Measurements from ENCODE around the gene RNF8. TPM values are rescaled to one million over a fixed set of nuclear protein-coding genes. Genes with fewer than 3 reads are reported as not detected.

Gene RNF8
- polyA plus RNA-seq, 3 donors = 4.2 to 4.9 (median 4.7) TPM

- Histone ChIP-seq H3K4me2 (replicated peaks; ENCODE audit: extremely low read depth, low read length, poor library complexity, severe bottlenecking) (no peak overlapping the region), H3K9me3 (replicated peaks in 1 of 2; ENCODE audit: control insufficient read depth in 1 of 2, insufficient read depth in 1 of 2, low read length in 2 of 2) (no peaks in the 10 kb centered on the region), H2AFZ (ENCODE audit: insufficient read depth, low read depth, low read length, poor library complexity, severe bottlenecking) (no peak overlapping the region), H3K27me3 (ENCODE audit: control insufficient read depth in 2 of 2, insufficient read depth in 2 of 2, low read length in 2 of 2) (no peaks in the 10 kb centered on the region), H4K20me1 (ENCODE audit: insufficient read depth, low read length) (no peaks in the 10 kb centered on the region), H3K4me3 (replicated peaks in 1 of 3; ENCODE audit: low read depth in 2 of 3, low read length in 3 of 3) (no peak overlapping the region), H3K79me2 (ENCODE audit: insufficient read depth, low read length) (no peaks in the 10 kb centered on the region), H3K4me1 (ENCODE audit: control insufficient read depth in 1 of 2, insufficient read depth in 2 of 2, low read length in 2 of 2) (peaks cover 12 to 14% of the 10 kb centered on the region in 2 donors), H3K36me3 (replicated peaks in 1 of 2; ENCODE audit: control insufficient read depth in 1 of 2, insufficient read depth in 2 of 2, low read length in 2 of 2) (peaks cover 37 to 72% of the 10 kb centered on the region in 2 donors), H3K27ac (ENCODE audit: low read depth in 1 of 2, low read length in 2 of 2) (no peak overlapping the region), H3K9ac (ENCODE audit: insufficient read depth, low read length, poor library complexity, severe bottlenecking) (no peak overlapping the region)
- no peak for DNase-seq
- Mint-ChIP-seq H3K4me3 (no peak overlapping the region), H3K36me3 (peaks cover 59 to 72% of the 10 kb centered on the region in 2 donors), H3K4me1 (peaks cover 17% of the 10 kb centered on the region), H3K27ac (no peak overlapping the region), H3K27me3 (ENCODE audit: low read depth in 3 of 3) (no peaks in the 10 kb centered on the region), H3K9me3 (no peaks in the 10 kb centered on the region)
- no peak for TF ChIP-seq CTCF (IDR thresholded peaks at IDR 0.05)
- no CpG with 5 or more reads among the region's 1 CpG for WGBS (ENCODE audit: insufficient coverage)
- intact Hi-C loops (cut with micrococcal nuclease) = no loop called here
These were observed 18.3 kb downstream of the RNF8 start for GRCh38 chr6:37372116-37372515.

- no peak overlapping the region for H2AFZ ChIP-seq (ENCODE audit: insufficient read depth, low read depth, low read length, poor library complexity, severe bottlenecking)
- H3K4me1 Mint-ChIP-seq = peaks cover 6% of the 10 kb centered on the region
- no peaks in the 10 kb centered on the region for H3K9me3 ChIP-seq (replicated peaks in 1 of 2; ENCODE audit: control insufficient read depth in 1 of 2, insufficient read depth in 1 of 2, low read length in 2 of 2)
- H3K36me3 Mint-ChIP-seq = peaks cover 69 to 85% of the 10 kb centered on the region in 2 donors
- no peaks in the 10 kb centered on the region for H3K79me2 ChIP-seq (ENCODE audit: insufficient read depth, low read length)
- peaks cover 43 to 87% of the 10 kb centered on the region in 2 donors for H3K36me3 ChIP-seq (replicated peaks in 1 of 2; ENCODE audit: control insufficient read depth in 1 of 2, insufficient read depth in 2 of 2, low read length in 2 of 2)
- no peak for DNase-seq
- no peak overlapping the region for H3K4me2 ChIP-seq (replicated peaks; ENCODE audit: extremely low read depth, low read length, poor library complexity, severe bottlenecking)
- H4K20me1 ChIP-seq (ENCODE audit: insufficient read depth, low read length) = no peaks in the 10 kb centered on the region
- TF ChIP-seq CTCF (IDR thresholded peaks at IDR 0.05) = no peak
- H3K27ac Mint-ChIP-seq = no peak overlapping the region
- H3K4me3 ChIP-seq (replicated peaks in 1 of 3; ENCODE audit: low read depth in 2 of 3, low read length in 3 of 3) = no peak overlapping the region
- H3K4me1 ChIP-seq (ENCODE audit: control insufficient read depth in 1 of 2, insufficient read depth in 2 of 2, low read length in 2 of 2) = peaks cover 4 to 6% of the 10 kb centered on the region in 2 donors
- no peak overlapping the region for H3K9ac ChIP-seq (ENCODE audit: insufficient read depth, low read length, poor library complexity, severe bottlenecking)
- H3K9me3 Mint-ChIP-seq = no peaks in the 10 kb centered on the region
- H3K27ac ChIP-seq (ENCODE audit: low read depth in 1 of 2, low read length in 2 of 2) = no peak overlapping the region
- H3K27me3 Mint-ChIP-seq (ENCODE audit: low read depth in 3 of 3) = no peaks in the 10 kb centered on the region
- no CpG with 5 or more reads among the region's 1 CpG for WGBS (ENCODE audit: insufficient coverage)
- no peak overlapping the region for H3K4me3 Mint-ChIP-seq
- H3K27me3 ChIP-seq (ENCODE audit: control insufficient read depth in 2 of 2, insufficient read depth in 2 of 2, low read length in 2 of 2) = no peaks in the 10 kb centered on the region
- intact Hi-C loops (cut with micrococcal nuclease) = no loop called here
These were observed 20.2 kb downstream of the RNF8 start for GRCh38 chr6:37373822-37374471.

Data from CD14-positive monocyte (primary cell).